Right lobe of liver (tissue), 6 donors: Measurements from ENCODE around the gene MAPKAPK2. TPM values are rescaled to one million over a fixed set of nuclear protein-coding genes. Genes with fewer than 3 reads are reported as not detected.

ENCODE experiments used
- ATAC-seq, 4 donors: fragments of 200-7000 bp; cut with Tn5 transposase; one replicate each; pipeline ENCODE4 v1.9.1; 2020; ENCODE audit warnings: mild to moderate bottlenecking in 4 of 4, moderate library complexity in 4 of 4
- DNase-seq, 3 donors: peaks; one replicate each; pipeline ENCODE4 v3.0.0-alpha.2; 2020
- H3K27ac ChIP-seq, 3 donors: fragments of 200-600 bp; one replicate each; pipeline ENCODE4 v1.8.0; 2022
- H3K27me3 ChIP-seq, 2 donors: fragments of 200-600 bp; one replicate each; pipeline ENCODE4 v1.8.0; 2022
- H3K36me3 ChIP-seq, 4 donors: fragments of 200-600 bp; sonication (generic) in 1 of 4; one replicate each; pipeline versions ENCODE4 v1.5.1 to v1.8.0; 2017 to 2022; ENCODE audit warnings: control low read depth in 1 of 4
- H3K4me1 ChIP-seq, 4 donors: fragments of 200-600 bp; sonication (generic) in 1 of 4; one replicate each; pipeline versions ENCODE4 v1.5.1 to v1.8.0; 2017 to 2022; ENCODE audit warnings: control low read depth in 1 of 4
- H3K4me3 ChIP-seq, 3 donors: fragments of 200-600 bp; one replicate each; pipeline ENCODE4 v1.8.0; 2022
- H3K9me3 ChIP-seq, 4 donors: fragments of 200-600 bp; sonication (generic) in 1 of 4; one replicate each; pipeline versions ENCODE4 v1.5.1 to v1.8.0; 2017 to 2022; ENCODE audit warnings: control low read depth in 1 of 4
- CTCF ChIP-seq, 4 donors: fragments of 200-600 bp in 3 of 4; fragments of 450-650 bp in 1 of 4; IDR thresholded peaks; one replicate each; pipeline versions ENCODE4 v1.5.1 to v1.8.0; 2016 to 2022; ENCODE audit warnings: antibody characterized with exemption in 4 of 4, mild to moderate bottlenecking in 2 of 4
- POLR2A ChIP-seq: fragments of 450-650 bp; IDR thresholded peaks from one replicate; pipeline ENCODE4 v1.6.1; 2017; ENCODE audit warnings: antibody characterized with exemption, mild to moderate bottlenecking
- WGBS: methylation state at CpG from one replicate; pipeline ENCODE4 v1.1.6; 2018; ENCODE audit warnings: low coverage, low lambda C conversion rate; ENCODE audit not compliant: insufficient coverage; ENCODE audit errors: missing lambda C conversion rate; 5-methylcytosine and 5-hydroxymethylcytosine counted together
- intact Hi-C, 2 donors: fragments of 100-400 bp; cut with DNase I; formaldehyde crosslinking; loops; one replicate each; pipeline versions ENCODE4 v1.11.2 to v1.14.1; 2022
- total RNA-seq, 6 experiments: library from RNA; depleted of rRNA in 2 of 6; stranded (reverse); fragments of >200 nt in 2 of 6; fragmentation: NEBNext Ultra II Directional in 3 of 6; extraction: Animal tissue kit (Norgen Biotek cat#: 25700) in 3 of 6; gene quantifications; one replicate each; pipeline versions ENCODE4 v1.1.0 to v1.2.4, GENCODE V29; 2016 to 2023
- donor health status: DM: no; HTN: yes; CAD: no.
- donor health status: DM: no; HTN: no; CAD: no.
- donor health status: DM: no; HTN: no; CAD: no.
- donor health status: DM: no; HTN: yes; CAD: no.
- donor health status: DM: no; HTN: yes; CAD: no.

MAPKAPK2 gene
- total RNA-seq, 6 experiments from 2014 or later, result 25.6 to 46.6 (median 34.0) TPM

GRCh38 chr1:206662396-206663092, 22.2 kb upstream of the MAPKAPK2 start:
- WGBS, result 75% methylated on average over 2 of the region's 3 CpGs
- H3K9me3 ChIP-seq, result no peaks in the 10 kb centered on the region
- no peak for TF ChIP-seq POLR2A
- no peak overlapping the region for H3K27ac ChIP-seq
- H3K4me3 ChIP-seq, result no peak overlapping the region
- H3K4me1 ChIP-seq, result peaks cover 0 to 41% (median 8%) of the 10 kb centered on the region in 4 donors
- DNase-seq, result no peak
- no peaks in the 10 kb centered on the region for H3K27me3 ChIP-seq
- no peaks in the 10 kb centered on the region for H3K36me3 ChIP-seq
- ATAC-seq, result no peak
- intact Hi-C loops, result no loop called here

DNA sequence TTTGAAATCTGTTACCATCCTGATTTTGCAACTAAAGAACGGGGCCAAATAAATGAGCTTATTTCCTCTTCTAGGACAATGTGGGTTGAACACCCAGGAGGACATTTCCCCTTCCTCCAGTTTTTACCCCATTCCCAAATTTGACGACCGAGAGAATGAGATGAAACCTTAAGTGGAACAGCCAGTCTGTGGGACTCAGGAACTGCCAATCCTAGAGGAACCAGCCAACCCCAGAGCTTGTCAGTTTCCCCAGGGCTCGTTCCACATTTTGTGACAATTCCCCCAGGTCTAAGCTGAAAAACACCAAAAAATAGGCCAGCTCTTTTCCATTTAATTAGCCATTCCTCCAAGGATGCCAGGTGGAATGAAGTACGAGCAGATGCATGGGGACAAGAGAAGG, 21.3 kb upstream of the MAPKAPK2 start:
- no peaks in the 10 kb centered on the region for H3K27me3 ChIP-seq
- 36% methylated on average over 5 of the region's 5 CpGs for WGBS
- H3K9me3 ChIP-seq, result no peaks in the 10 kb centered on the region
- no peak overlapping the region for H3K27ac ChIP-seq
- intact Hi-C loops, result no loop called here
- no peak for ATAC-seq
- H3K4me1 ChIP-seq, result peaks cover 0 to 42% (median 9%) of the 10 kb centered on the region in 4 donors
- TF ChIP-seq POLR2A, result no peak
- TF ChIP-seq CTCF (IDR thresholded peaks at IDR 0.05), result no peak
- DNase-seq, result no peak
- no peak overlapping the region for H3K4me3 ChIP-seq
- H3K36me3 ChIP-seq, result no peaks in the 10 kb centered on the region

GRCh38 chr1:206663832-206664652, 20.7 kb upstream of the MAPKAPK2 start:
- Histone ChIP-seq H3K9me3 (no peaks in the 10 kb centered on the region), H3K4me3 (no peak overlapping the region), H3K27ac (no peak overlapping the region), H3K4me1 (peaks cover 0 to 35% (median 5%) of the 10 kb centered on the region in 4 donors), H3K27me3 (no peaks in the 10 kb centered on the region), H3K36me3 (no peaks in the 10 kb centered on the region)
- DNase-seq (peak in 1 of 3 donors; percentile 70), ATAC-seq (peak; percentile 20 to 41 (median 30))
- intact Hi-C loops, result no loop called here
- 17% methylated on average over 13 of the region's 20 CpGs for whole genome bisulfite sequencing
- TF ChIP-seq CTCF (IDR thresholded peaks at IDR 0.05) (peak; percentile 85 to 88 (median 87)), POLR2A (no peak)

DNA sequence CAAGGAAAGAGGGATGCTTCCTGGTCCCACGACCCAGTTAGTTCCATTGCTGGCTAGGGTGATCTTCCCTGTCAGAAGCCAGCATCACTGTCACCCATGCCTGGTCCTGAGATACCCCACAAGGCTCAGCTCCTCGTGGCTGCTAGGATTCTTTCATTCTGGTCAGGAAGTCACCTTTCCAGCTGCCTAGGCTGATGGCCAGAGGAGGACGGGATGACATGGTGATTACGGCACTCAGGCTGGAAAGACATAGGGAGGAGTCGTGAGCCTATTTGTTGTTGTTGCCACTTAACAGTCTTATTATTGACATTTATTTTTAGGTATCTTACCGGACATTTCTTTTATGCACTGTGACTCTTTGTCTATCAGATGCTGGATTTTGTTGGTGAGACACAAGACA, 20.0 kb upstream of the MAPKAPK2 start:
- no peak overlapping the region for H3K27ac ChIP-seq
- intact Hi-C loops, result no loop called here
- WGBS, result 55% methylated on average over 4 of the region's 6 CpGs

More for the DNA sequence above, 20.0 kb upstream of the MAPKAPK2 start:
- no peak overlapping the region for H3K4me3 ChIP-seq
- H3K4me1 ChIP-seq, result peaks cover 0 to 31% (median 4%) of the 10 kb centered on the region in 4 donors
- no peak for ATAC-seq
- no peaks in the 10 kb centered on the region for H3K36me3 ChIP-seq
- no peaks in the 10 kb centered on the region for H3K9me3 ChIP-seq
- DNase-seq, result no peak
- TF ChIP-seq POLR2A (no peak), CTCF (IDR thresholded peaks at IDR 0.05) (no peak)
- no peaks in the 10 kb centered on the region for H3K27me3 ChIP-seq
